Caco-2 (cell line): ENCODE results near the gene IL1RAPL1. TPM values are rescaled to one million over a fixed set of nuclear protein-coding genes. Genes with fewer than 3 reads are reported as not detected.
A peak's percentile ranks its signal among the peaks of the same experiment; 100 is the strongest.

Source experiments
- BruUV-seq: library from RNA; stranded (reverse); fragments of 400-500 nt; replicated peaks from 2 replicates; lab custom pipeline; 2021; lab: Mats Ljungman, UMichigan
- CTCF ChIA-PET: fragments of 300-600 bp; sonication (Branson Sonifier 250); formaldehyde crosslinking; loops from one replicate; lab custom pipeline; 2022; ENCODE audit warnings: antibody characterized with exemption; lab: Charles Lee
- POLR2A ChIA-PET: fragments of 300-600 bp; sonication (Branson Sonifier 250); formaldehyde crosslinking; loops from one replicate; lab custom pipeline; 2022; ENCODE audit warnings: antibody characterized with exemption; lab: Charles Lee
- DNase-seq, 2 experiments: peaks; one replicate each; pipeline versions ENCODE4 v3.0.0 to v3.0.0-alpha.2; 2020 to 2022
- H3K27me3 ChIP-seq: replicated peaks from 2 replicates; pipeline ENCODE4 v1.6.0; 2011; ENCODE audit warnings: low read length; ENCODE audit not compliant: control insufficient read depth, insufficient read depth
- H3K36me3 ChIP-seq: 2 replicates; pipeline ENCODE4 v1.5.1; 2011; ENCODE audit warnings: low read length; ENCODE audit not compliant: control insufficient read depth, insufficient read depth
- H3K4me1 ChIP-seq: fragments of 250-450 bp; sonication (Bioruptor Pico); 2 replicates; pipeline ENCODE4 v1.5.1; 2020; ENCODE audit warnings: mild to moderate bottlenecking
- H3K4me3 ChIP-seq: 2 replicates; pipeline ENCODE4 v1.5.1; 2011; ENCODE audit warnings: low read depth, mild to moderate bottlenecking, control low read depth, low read length
- H3K9me3 ChIP-seq: fragments of 250-450 bp; sonication (Bioruptor Pico); 2 replicates; pipeline ENCODE4 v1.5.1; 2020; ENCODE audit warnings: mild to moderate bottlenecking, moderate library complexity
- H3K27ac Mint-ChIP-seq: one replicate; pipeline ENCODE4 v1.8.0; 2022; ENCODE audit warnings: mixed read lengths; ENCODE audit not compliant: unreplicated experiment
- H3K27me3 Mint-ChIP-seq: one replicate; pipeline ENCODE4 v1.8.0; 2022; ENCODE audit warnings: mixed read lengths; ENCODE audit not compliant: insufficient read depth, unreplicated experiment
- H3K36me3 Mint-ChIP-seq: one replicate; pipeline ENCODE4 v1.8.0; 2022; ENCODE audit warnings: mild to moderate bottlenecking, mixed read lengths; ENCODE audit not compliant: insufficient read depth, unreplicated experiment
- H3K4me1 Mint-ChIP-seq: one replicate; pipeline ENCODE4 v1.8.0; 2022; ENCODE audit warnings: low read depth, mixed read lengths; ENCODE audit not compliant: unreplicated experiment
- H3K4me3 Mint-ChIP-seq: one replicate; pipeline ENCODE4 v1.8.0; 2022; ENCODE audit warnings: mild to moderate bottlenecking, moderate library complexity, mixed read lengths; ENCODE audit not compliant: unreplicated experiment
- H3K9me3 Mint-ChIP-seq: one replicate; pipeline ENCODE4 v1.8.0; 2022; ENCODE audit warnings: mixed read lengths; ENCODE audit not compliant: unreplicated experiment
- intact Hi-C: fragments of 100-400 bp; cut with micrococcal nuclease; formaldehyde crosslinking; loops from one replicate; pipeline ENCODE4 v1.10.0; 2022; ENCODE audit not compliant: unreplicated experiment
- total RNA-seq: library from RNA; stranded (reverse); gene quantifications from 2 replicates; pipeline ENCODE4 v1.2.3, GENCODE V29; 2022
- TF ChIP-seq, protein P1 (sequence below), 2 experiments: fragments of 200-600 bp in 1 of 2; IDR thresholded peaks; 1 replicate in 1 of 2; 2 replicates in 1 of 2; pipeline versions ENCODE4 v1.5.1 to v1.8.0; 2011 to 2022; ENCODE audit warnings: antibody characterized with exemption in 1 of 2, control low read depth in 1 of 2, inconsistent platforms in 1 of 2, low read depth in 1 of 2, low read length in 1 of 2, mild to moderate bottlenecking in 1 of 2, moderate library complexity in 1 of 2; ENCODE audit not compliant: insufficient read depth in 1 of 2, severe bottlenecking in 1 of 2, unreplicated experiment in 1 of 2

IL1RAPL1 gene
- total RNA-seq, 1 experiment from 2014 or later: not detected

DNA sequence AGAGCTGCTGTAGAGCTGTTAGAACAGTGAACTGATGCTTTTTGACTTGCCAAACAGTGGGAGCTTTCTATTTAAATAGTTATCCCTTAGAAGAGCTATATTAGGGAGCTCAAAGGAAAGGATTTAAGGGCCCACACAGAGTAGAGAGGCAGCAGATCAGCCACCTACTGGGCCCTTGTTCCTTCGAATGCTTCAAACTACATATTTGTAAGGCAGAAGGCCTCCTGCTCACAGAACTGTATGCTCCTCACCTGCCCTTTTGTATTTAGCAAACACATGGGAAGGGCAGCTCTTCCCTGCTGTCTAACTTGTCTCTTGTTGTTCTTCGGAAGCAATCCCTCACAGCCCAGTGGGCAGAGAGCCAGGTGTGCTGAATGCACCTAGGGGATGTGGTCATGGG lies 38.0 kb downstream of the IL1RAPL1 start:
- no peak overlapping the region for H3K4me3 ChIP-seq
- no peaks in the 10 kb centered on the region for H3K9me3 ChIP-seq
- no peak overlapping the region for H3K27ac Mint-ChIP-seq
- H3K9me3 Mint-ChIP-seq: no peaks in the 10 kb centered on the region
- no peaks in the 10 kb centered on the region for H3K36me3 Mint-ChIP-seq
- intact Hi-C loops: loop anchor here (10.0 kb wide), 1 partner anchor 1530 kb away; no protein-coding TSS in a partner anchor
- H3K4me1 ChIP-seq: no peaks in the 10 kb centered on the region
- H3K36me3 ChIP-seq: no peaks in the 10 kb centered on the region
- H3K27me3 Mint-ChIP-seq: peaks cover 3% of the 10 kb centered on the region
- no peak overlapping the region for H3K4me3 Mint-ChIP-seq
- no peaks in the 10 kb centered on the region for H3K4me1 Mint-ChIP-seq
- TF ChIP-seq, protein P1, sequence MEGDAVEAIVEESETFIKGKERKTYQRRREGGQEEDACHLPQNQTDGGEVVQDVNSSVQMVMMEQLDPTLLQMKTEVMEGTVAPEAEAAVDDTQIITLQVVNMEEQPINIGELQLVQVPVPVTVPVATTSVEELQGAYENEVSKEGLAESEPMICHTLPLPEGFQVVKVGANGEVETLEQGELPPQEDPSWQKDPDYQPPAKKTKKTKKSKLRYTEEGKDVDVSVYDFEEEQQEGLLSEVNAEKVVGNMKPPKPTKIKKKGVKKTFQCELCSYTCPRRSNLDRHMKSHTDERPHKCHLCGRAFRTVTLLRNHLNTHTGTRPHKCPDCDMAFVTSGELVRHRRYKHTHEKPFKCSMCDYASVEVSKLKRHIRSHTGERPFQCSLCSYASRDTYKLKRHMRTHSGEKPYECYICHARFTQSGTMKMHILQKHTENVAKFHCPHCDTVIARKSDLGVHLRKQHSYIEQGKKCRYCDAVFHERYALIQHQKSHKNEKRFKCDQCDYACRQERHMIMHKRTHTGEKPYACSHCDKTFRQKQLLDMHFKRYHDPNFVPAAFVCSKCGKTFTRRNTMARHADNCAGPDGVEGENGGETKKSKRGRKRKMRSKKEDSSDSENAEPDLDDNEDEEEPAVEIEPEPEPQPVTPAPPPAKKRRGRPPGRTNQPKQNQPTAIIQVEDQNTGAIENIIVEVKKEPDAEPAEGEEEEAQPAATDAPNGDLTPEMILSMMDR (IDR thresholded peaks at IDR 0.05; ENCODE audit: insufficient read depth in 1 of 2, low read depth in 1 of 2, low read length in 1 of 2, severe bottlenecking in 1 of 2, unreplicated experiment in 1 of 2): no peak
- ChIA-PET POLR2A (no interaction called here), CTCF (no interaction called here)
- no peak for DNase-seq
- no TSS peak for BruUV-seq
- H3K27me3 ChIP-seq: no peaks in the 10 kb centered on the region

DNA sequence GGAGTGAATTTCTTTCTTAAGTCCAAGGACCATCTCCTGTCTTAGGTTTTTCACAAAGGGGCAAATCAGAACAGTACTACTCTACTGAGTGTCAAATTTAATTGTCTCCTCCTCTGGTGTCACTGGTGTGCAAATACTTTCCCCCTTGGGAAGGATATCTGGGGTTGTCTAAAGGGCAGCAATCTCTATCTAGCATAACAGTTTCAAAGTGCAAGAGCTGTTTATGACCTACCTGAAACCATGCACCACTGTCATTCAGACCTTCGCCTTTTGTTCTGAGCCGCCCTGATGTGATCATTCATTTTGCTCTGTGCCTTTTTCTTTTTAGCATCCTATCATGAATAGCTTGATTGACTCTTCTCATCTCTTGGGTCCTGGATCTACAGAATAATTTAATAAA lies 39.3 kb downstream of the IL1RAPL1 start:
- TF ChIP-seq, protein P1 (IDR thresholded peaks at IDR 0.05; ENCODE audit: insufficient read depth in 1 of 2, low read depth in 1 of 2, low read length in 1 of 2, severe bottlenecking in 1 of 2, unreplicated experiment in 1 of 2): no peak
- Histone ChIP-seq H3K27me3 (no peaks in the 10 kb centered on the region), H3K36me3 (no peaks in the 10 kb centered on the region), H3K4me3 (no peak overlapping the region), H3K4me1 (no peaks in the 10 kb centered on the region), H3K9me3 (no peaks in the 10 kb centered on the region)
- no peaks in the 10 kb centered on the region for H3K9me3 Mint-ChIP-seq
- DNase-seq: no peak
- CTCF ChIA-PET: no interaction called here
- no peaks in the 10 kb centered on the region for H3K36me3 Mint-ChIP-seq
- H3K4me3 Mint-ChIP-seq: no peak overlapping the region
- peaks cover 3% of the 10 kb centered on the region for H3K27me3 Mint-ChIP-seq
- POLR2A ChIA-PET: no interaction called here
- H3K27ac Mint-ChIP-seq: no peak overlapping the region
- intact Hi-C loops: loop anchor here (10.0 kb wide), 1 partner anchor 1528 kb away; no protein-coding TSS in a partner anchor
- BruUV-seq: no TSS peak
- no peaks in the 10 kb centered on the region for H3K4me1 Mint-ChIP-seq

DNA sequence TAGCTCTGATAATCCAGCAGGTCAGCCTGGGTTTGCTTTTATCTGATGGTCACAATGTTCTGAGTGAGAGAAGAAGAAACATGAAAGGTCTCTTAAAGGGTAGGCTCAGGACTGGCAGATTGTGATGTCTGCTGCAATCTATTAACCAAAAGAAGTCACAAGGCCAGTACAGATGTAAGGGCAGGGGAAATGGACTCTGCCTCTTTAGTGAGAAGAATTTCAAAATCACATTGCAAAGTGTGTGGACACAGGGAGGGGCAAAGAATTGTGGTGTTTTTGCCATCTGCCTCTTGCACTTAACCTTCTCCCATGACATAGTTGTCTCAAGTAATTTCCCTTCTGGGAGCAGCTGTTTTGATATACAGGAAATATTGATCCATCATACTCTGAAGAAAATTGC lies 40.9 kb downstream of the IL1RAPL1 start:
- POLR2A ChIA-PET: no interaction called here
- TF ChIP-seq, protein P1 (IDR thresholded peaks at IDR 0.05; ENCODE audit: insufficient read depth in 1 of 2, low read depth in 1 of 2, low read length in 1 of 2, severe bottlenecking in 1 of 2, unreplicated experiment in 1 of 2): no peak
- Mint-ChIP-seq H3K27ac (no peak overlapping the region), H3K27me3 (peaks cover 3% of the 10 kb centered on the region), H3K36me3 (no peaks in the 10 kb centered on the region), H3K4me1 (no peaks in the 10 kb centered on the region), H3K4me3 (no peak overlapping the region), H3K9me3 (no peaks in the 10 kb centered on the region)
- H3K4me1 ChIP-seq: no peaks in the 10 kb centered on the region
- H3K9me3 ChIP-seq: no peaks in the 10 kb centered on the region
- no TSS peak for BruUV-seq
- no peaks in the 10 kb centered on the region for H3K27me3 ChIP-seq
- intact Hi-C loops: loop anchor here (10.0 kb wide), 1 partner anchor 1527 kb away; no protein-coding TSS in a partner anchor
- CTCF ChIA-PET: no interaction called here
- no peak overlapping the region for H3K4me3 ChIP-seq
- H3K36me3 ChIP-seq: no peaks in the 10 kb centered on the region
- DNase-seq: peak; percentile 1 to 33
